Loucy (cell line): ENCODE results near the gene ASPSCR1.

Experiments
- H2AFZ ChIP-seq: fragments of 200-600 bp; sonication (generic); 2 replicates; pipeline ENCODE4 v1.6.0; 2016; ENCODE audit warnings: antibody characterized with exemption, mild to moderate bottlenecking, low read length, moderate library complexity
- H3F3A ChIP-seq: fragments of 200-600 bp; 2 replicates; pipeline ENCODE4 v1.6.0; 2016; ENCODE audit warnings: antibody characterized with exemption, low read depth, mild to moderate bottlenecking
- H3K27me3 ChIP-seq: fragments of 200-600 bp; sonication (generic); 2 replicates; pipeline ENCODE4 v1.6.1; 2014; ENCODE audit warnings: low read length, mild to moderate bottlenecking; ENCODE audit not compliant: insufficient read depth, poor library complexity, severe bottlenecking
- H3K36me3 ChIP-seq: fragments of 200-600 bp; sonication (generic); 2 replicates; pipeline ENCODE4 v1.6.1; 2016; ENCODE audit warnings: low read length; ENCODE audit not compliant: insufficient read depth
- H3K4me1 ChIP-seq: fragments of 200-600 bp; sonication (generic); 2 replicates; pipeline ENCODE4 v1.5.1; 2014; ENCODE audit warnings: low read length, mild to moderate bottlenecking; ENCODE audit not compliant: insufficient read depth, poor library complexity, severe bottlenecking
- H3K4me2 ChIP-seq: fragments of 200-600 bp; sonication (generic); 2 replicates; pipeline ENCODE4 v1.6.0; 2014; ENCODE audit warnings: antibody characterized with exemption, low read length, low read depth, mild to moderate bottlenecking; ENCODE audit not compliant: poor library complexity, severe bottlenecking
- H3K4me3 ChIP-seq: fragments of 200-600 bp; sonication (generic); 2 replicates; pipeline ENCODE4 v1.5.1; 2014; ENCODE audit warnings: low read length, mild to moderate bottlenecking, mixed read lengths; ENCODE audit not compliant: poor library complexity, severe bottlenecking
- H3K79me2 ChIP-seq: fragments of 200-600 bp; sonication (generic); 2 replicates; pipeline ENCODE4 v1.6.1; 2014; ENCODE audit warnings: low read length; ENCODE audit not compliant: insufficient read depth
- H3K9ac ChIP-seq: fragments of 200-600 bp; sonication (generic); 2 replicates; pipeline ENCODE4 v1.6.0; 2014; ENCODE audit warnings: mild to moderate bottlenecking, low read depth, low read length, moderate library complexity; ENCODE audit not compliant: poor library complexity, severe bottlenecking
- H3K9me2 ChIP-seq: fragments of 200-600 bp; sonication (generic); replicated peaks from 2 replicates; pipeline ENCODE4 v1.6.1; 2016; ENCODE audit warnings: low read depth, low read length, mixed read lengths
- H3K9me3 ChIP-seq: fragments of 200-600 bp; sonication (generic); 2 replicates; pipeline ENCODE4 v1.6.1; 2014; ENCODE audit warnings: mild to moderate bottlenecking, antibody characterized with exemption, low read length, low read depth; ENCODE audit not compliant: insufficient read depth
- H4K20me1 ChIP-seq: fragments of 200-600 bp; sonication (generic); 2 replicates; pipeline ENCODE4 v1.6.0; 2014; ENCODE audit warnings: antibody characterized with exemption, low read length, mild to moderate bottlenecking; ENCODE audit not compliant: insufficient read depth, poor library complexity, severe bottlenecking
- CTCF ChIP-seq: fragments of 200-600 bp; sonication (generic); conservative IDR thresholded peaks from 2 replicates; pipeline ENCODE4 v1.5.1; 2014; ENCODE audit warnings: mild to moderate bottlenecking, antibody characterized with exemption, low read length
- EZH2phosphoT487 ChIP-seq: fragments of 200-600 bp; IDR thresholded peaks from 2 replicates; pipeline ENCODE4 v1.6.1; 2018; ENCODE audit warnings: antibody characterized with exemption, mild to moderate bottlenecking, moderate library complexity, borderline replicate concordance

ASPSCR1 gene

GRCh38 chr17:81961521-81962498, 15.6 kb upstream of the ASPSCR1 start:
- no peaks in the 10 kb centered on the region for H4K20me1 ChIP-seq
- no peak overlapping the region for H3K9ac ChIP-seq
- H2AFZ ChIP-seq: no peak overlapping the region
- peaks cover 6% of the 10 kb centered on the region; the same call in 1 of the 2 replicates for H3F3A ChIP-seq
- no peak overlapping the region for H3K4me3 ChIP-seq
- no peak for TF ChIP-seq CTCF
- TF ChIP-seq EZH2phosphoT487: no peak
- no peaks in the 10 kb centered on the region for H3K9me2 ChIP-seq
- no peaks in the 10 kb centered on the region for H3K36me3 ChIP-seq
- no peak overlapping the region for H3K4me2 ChIP-seq
- no peaks in the 10 kb centered on the region for H3K4me1 ChIP-seq
- H3K27me3 ChIP-seq: no peaks in the 10 kb centered on the region
- no peaks in the 10 kb centered on the region for H3K9me3 ChIP-seq
- H3K79me2 ChIP-seq: no peaks in the 10 kb centered on the region

- no peaks in the 10 kb centered on the region for H3K9me3 ChIP-seq
- no peak overlapping the region for H3K4me3 ChIP-seq
- no peaks in the 10 kb centered on the region for H3K79me2 ChIP-seq
- H3K4me2 ChIP-seq: no peak overlapping the region
- H4K20me1 ChIP-seq: no peaks in the 10 kb centered on the region
- H3K9ac ChIP-seq: no peak overlapping the region
- H3K36me3 ChIP-seq: no peaks in the 10 kb centered on the region
- peaks cover 6% of the 10 kb centered on the region; the same call in 1 of the 2 replicates for H3F3A ChIP-seq
- no peak overlapping the region for H2AFZ ChIP-seq
- H3K9me2 ChIP-seq: no peaks in the 10 kb centered on the region
- H3K27me3 ChIP-seq: no peaks in the 10 kb centered on the region
- peaks cover 9% of the 10 kb centered on the region for H3K4me1 ChIP-seq
- TF ChIP-seq CTCF: no peak
Observed at GRCh38 chr17:81962499-81963441, 14.7 kb upstream of the ASPSCR1 start.

GRCh38 chr17:81964081-81964849, 13.2 kb upstream of the ASPSCR1 start:
- no peak overlapping the region for H3K9ac ChIP-seq
- no peaks in the 10 kb centered on the region for H3K9me3 ChIP-seq
- no peaks in the 10 kb centered on the region for H3K79me2 ChIP-seq
- H3K27me3 ChIP-seq: no peaks in the 10 kb centered on the region
- H3F3A ChIP-seq: peaks cover 6% of the 10 kb centered on the region; the same call in 1 of the 2 replicates
- peaks cover 17% of the 10 kb centered on the region for H3K4me1 ChIP-seq
- no peak overlapping the region for H3K4me3 ChIP-seq
- TF ChIP-seq CTCF (no peak), EZH2phosphoT487 (no peak)
- no peaks in the 10 kb centered on the region for H3K36me3 ChIP-seq
- no peak overlapping the region for H3K4me2 ChIP-seq
- no peak overlapping the region for H2AFZ ChIP-seq
- H3K9me2 ChIP-seq: no peaks in the 10 kb centered on the region
- no peaks in the 10 kb centered on the region for H4K20me1 ChIP-seq
